ENCODE measurements around the gene RARRES1.

RARRES1 gene

GRCh38 chr3:158765518-158766205 lies 33.4 kb upstream of the RARRES1 start:
- no peak for DNase-seq (ENCODE audit: low spot score)

DNA sequence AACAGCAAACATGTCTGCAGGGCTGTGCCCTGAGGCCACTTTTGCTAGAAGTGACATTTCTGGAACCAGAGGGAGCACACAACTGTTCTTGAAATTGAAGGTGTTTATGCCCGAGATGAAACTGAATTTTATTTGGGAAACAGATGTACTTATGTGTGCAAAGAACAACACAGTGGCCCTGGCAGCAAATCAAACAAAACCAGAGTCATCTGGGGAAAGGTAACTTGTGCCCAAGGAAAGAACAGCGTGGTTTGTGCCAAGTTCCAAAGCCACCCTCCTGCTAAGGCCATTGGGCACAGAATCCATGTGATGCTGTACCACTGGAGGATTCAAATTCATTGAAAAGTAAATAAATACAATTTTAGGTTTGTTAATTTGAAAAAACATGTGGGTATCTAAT lies 31.2 kb upstream of the RARRES1 start:
- DNase-seq (ENCODE audit: low spot score) = no peak

DNA sequence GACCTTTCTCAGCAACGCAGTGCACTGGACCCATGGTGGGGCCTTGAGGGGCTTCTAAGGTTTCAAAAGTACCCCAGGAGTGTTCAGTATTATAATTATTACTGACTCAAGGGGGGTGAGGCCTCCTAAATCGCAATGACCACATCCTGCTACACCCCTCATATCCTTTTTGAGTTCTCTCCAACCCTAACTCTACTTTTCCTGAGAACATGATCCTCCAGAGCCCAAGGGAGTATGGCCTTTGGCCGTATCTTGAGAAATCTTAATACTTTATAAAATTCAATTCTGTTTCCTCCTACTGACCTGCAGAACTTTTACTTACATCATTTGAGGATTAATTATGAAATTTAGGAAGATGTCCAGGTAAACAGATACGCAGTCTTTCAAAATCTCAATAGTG lies 30.4 kb upstream of the RARRES1 start:
- no peak for DNase-seq (ENCODE audit: low spot score)

DNA sequence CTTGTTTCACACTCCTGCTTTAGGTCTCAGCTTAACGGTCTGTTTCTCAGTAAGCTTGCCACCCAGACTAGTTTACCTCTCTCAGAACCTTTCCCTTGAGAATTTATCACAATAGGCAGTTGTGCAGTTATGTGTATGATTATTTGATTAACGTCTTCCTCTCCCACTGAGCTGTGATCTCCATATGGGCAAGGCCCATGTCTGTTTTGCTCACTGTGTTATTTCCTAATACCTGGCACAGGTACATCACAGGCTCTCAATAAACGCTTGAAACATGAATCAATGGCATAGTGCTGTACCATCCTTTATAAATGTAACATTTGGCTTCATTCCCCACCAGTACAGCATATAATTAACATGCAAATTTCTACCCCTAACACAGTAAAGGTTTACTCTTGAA lies 29.1 kb upstream of the RARRES1 start:
- DNase-seq (ENCODE audit: low spot score) = no peak

DNA sequence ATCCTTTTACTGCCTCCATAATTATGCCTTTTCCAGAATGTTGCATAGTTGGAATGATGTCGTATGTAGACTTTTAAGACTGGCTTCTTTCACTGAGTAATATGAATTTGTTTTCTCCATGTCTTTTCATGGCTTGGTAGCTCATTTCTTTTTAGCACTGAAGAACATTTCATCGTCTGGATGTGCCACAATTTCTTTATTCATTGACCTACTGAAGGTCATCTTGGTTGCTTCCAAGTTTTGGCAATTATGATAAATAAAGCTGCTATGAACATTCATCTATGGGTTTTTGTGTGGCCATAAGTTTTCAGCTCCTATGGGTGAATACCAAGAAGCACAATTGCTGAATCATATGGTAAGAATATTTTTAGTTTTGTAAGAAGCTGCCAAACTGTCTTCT lies 23.2 kb upstream of the RARRES1 start:
- no peak for DNase-seq (ENCODE audit: low spot score)

GRCh38 chr3:158753854-158754253 lies 21.6 kb upstream of the RARRES1 start:
- DNase-seq (ENCODE audit: low spot score) = no peak

DNA sequence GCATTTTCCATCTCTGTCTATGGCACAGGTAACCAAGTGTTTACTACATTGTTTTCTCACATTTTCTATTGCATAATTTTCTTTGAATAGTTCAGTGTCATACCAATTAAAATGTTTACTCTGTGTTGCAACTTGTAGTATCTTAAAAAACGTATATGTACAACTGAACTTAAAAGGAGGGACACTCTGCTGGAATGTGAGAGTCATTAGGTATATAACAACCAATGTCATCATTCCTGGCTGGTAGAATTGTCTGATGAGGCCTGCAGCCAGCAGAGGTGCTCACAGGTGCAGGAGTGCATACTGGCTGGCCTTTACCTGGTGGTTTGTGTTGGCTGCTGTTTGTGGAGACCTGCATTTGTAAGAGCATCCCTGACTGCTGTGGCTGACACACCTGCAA lies 19.1 kb upstream of the RARRES1 start:
- no peak for DNase-seq (ENCODE audit: low spot score)

GRCh38 chr3:158750016-158750415 lies 17.8 kb upstream of the RARRES1 start:
- no peak for DNase-seq (ENCODE audit: low spot score)

GRCh38 chr3:158749526-158749925 lies 17.3 kb upstream of the RARRES1 start:
- DNase-seq (ENCODE audit: low spot score) = no peak

DNA sequence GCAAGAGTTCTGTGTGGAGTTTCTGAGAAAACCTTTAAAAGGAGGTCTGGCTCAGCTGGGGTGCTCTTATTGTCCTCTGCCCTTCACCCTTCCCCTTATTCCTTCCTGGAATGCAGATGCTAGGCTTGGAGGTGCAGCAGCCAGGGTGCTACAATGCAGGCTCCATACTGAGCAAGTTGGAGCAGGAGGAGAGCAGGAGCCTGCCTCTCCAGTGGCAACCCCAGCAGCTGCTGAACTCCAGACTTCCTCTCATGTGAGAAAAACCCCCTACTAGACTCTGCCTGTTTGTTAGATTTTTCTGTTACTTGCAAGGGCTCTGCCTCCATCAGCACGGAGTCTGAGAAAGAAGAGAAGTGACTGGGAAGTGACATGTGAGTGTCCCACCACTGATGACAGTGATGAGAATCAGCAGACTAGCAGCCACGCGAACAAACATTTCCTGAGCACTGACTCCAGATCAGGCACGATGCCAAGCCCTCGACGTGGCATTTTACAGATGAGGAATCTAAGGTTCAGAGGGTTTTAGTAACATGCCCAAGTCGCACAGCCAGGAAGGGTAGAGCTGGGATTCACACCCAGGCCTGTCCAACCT lies 16.1 kb upstream of the RARRES1 start:
- no peak for DNase-seq (ENCODE audit: low spot score)

DNA sequence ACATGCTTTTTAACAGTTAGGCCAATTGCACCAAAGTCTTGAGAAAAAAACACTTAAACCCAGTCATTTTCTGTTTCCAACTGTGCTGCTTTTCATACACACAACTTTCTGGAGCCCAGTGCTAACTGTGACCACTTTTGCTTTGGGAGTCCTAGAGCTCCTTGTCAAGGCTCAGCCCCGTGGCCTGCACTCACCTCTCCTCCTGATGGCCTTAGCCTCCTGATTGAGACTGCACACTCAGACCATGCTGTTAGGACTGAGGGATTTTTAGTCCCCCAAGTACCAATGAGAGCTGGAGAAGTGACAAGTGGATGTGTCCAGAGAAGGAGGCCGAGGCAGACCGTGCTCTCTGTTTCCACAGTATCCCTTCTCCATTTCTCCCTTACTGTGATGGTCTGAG lies 15.2 kb upstream of the RARRES1 start:
- DNase-seq (ENCODE audit: low spot score) = no peak

DNA sequence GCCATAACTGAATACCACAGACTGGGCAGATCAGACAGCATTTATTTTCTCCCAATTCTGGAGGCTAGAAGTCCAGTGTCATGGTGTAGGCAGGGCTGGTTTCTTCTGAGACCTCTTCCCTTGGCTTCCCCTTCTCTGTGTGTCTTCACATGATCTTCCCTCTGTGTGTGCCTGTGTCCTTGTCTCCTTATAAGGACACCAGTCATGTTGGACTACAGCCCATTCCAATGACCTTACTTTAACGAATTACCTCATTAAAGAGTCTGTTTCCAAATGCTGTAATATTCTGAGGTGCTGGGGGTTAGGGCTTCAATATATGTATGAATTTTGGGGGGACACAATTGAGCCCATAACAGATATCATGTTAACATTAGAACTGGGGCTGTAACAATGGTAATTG lies 13.3 kb upstream of the RARRES1 start:
- DNase-seq (ENCODE audit: low spot score) = no peak

DNA sequence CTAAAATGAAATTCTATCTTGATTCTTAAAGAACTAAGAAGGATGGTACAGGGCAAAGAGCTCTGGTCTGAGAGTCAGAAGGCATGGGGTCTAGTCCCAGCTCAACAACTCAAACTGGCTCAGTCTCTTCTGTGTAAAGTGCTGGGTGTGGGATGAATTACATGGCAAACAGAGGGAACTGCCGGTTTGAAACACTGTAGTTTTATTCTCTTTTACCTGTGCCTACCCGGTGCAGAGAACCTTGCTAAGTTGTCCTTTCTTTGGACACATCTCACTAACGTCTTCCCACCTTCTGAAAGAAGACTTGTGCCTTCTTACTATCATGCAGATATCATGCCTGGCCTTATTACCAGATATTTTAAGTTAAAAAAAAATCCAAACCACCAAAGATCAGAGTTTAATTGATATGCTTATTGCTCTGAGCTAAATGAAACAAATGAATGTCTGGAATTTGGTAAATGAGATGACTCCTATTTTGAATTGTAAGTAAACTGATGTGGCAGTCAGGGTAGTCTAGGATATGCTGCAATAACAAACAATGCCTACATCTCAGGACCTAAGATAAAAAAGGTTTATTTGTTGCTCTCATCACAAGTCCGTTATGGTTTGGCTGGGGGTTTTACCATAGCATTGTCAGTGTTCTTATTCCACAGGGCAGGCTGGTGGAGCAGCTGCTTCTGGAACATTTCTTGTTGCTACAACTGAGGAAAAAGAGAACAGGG lies 12.5 kb upstream of the RARRES1 start:
- no peak for DNase-seq (ENCODE audit: low spot score)

DNA sequence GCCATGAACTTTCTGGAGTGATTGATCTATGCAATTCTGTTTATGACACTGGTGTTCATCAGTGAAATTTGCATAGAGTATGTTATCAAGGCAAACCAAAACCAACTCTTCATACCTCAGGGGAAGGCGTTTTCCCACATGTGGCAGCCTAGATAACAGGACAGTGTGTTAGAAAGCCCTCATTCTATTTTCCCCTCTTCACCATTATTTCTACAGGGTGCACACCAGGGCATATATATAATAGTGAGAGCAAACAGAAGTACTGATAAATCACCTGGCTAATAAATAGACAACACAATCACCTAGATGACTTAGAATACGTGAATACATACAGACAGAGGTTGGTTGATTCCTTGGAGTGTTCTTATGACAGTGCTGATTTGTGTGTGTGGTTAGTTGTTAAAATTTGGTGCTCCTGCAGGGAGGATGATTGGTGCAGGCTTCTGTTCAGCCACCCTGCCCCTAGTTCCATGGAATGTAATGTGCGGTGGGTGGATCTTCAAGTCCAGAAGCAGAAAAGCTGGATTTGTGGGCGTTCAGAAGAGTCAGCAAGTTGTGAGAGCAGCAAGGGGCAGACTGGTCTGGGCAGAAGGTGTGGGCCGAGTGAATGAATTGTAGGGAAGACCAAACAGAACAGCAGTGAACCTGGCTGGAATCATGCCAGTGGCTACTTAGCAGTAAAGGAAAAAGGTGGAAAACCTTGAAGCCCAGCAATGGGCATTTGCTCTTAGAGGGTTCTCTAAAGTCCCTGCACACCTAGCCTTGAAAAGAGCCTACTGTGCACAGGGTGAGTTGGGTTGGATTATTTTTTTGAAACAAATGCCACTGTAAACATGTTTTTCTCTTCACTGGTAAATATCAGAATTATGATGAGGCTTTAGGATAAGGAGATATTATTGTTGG lies 11.7 kb upstream of the RARRES1 start:
- no peak for DNase-seq (ENCODE audit: low spot score)

- DNase-seq (ENCODE audit: low spot score) = peak; percentile 15
Observed at GRCh38 chr3:158742871-158743663, 10.8 kb upstream of the RARRES1 start.

DNA sequence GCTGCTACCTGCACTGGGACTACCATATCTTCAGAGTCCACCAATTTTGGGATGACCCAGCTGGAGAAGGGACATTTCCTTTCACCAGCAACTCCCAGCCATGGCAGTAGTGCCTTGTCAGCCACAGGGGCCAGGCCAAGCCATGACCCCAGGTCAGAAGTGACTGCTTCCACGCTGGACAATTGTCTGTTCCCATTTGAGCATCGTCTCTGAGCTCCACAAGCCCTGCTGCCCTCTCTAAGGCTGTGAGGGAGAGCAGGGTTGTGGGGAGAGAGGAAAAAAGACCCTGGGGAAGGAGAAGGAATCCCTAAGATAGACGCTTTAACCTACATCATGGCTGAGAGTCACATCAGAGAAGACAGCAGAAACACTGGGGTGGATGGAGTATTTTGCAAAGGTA lies 7.4 kb upstream of the RARRES1 start:
- DNase-seq (ENCODE audit: low spot score) = no peak

DNA sequence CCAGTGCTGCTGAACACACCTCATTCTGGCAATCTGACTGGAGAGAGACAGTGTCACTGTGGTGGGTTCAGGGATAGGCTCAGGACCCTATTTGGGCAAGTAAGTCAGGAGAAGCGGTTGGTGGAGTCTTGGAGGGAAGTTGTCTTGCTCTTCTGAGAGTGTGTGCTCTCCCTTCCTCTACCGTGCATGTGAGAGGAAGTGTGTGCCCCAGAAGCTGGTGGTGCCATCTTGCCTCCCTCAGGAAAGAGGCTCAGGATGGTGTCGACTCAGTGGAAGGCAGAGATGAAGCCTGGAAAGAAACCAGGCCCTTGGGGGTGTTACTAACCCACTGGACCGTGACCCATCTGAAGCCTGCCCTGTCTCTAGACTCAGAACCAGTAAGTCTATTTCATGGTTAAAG lies 6.8 kb upstream of the RARRES1 start:
- DNase-seq (ENCODE audit: low spot score) = no peak

- DNase-seq (ENCODE audit: low spot score) = no peak
Observed at GRCh38 chr3:158738653-158739052, 6.4 kb upstream of the RARRES1 start.

DNA sequence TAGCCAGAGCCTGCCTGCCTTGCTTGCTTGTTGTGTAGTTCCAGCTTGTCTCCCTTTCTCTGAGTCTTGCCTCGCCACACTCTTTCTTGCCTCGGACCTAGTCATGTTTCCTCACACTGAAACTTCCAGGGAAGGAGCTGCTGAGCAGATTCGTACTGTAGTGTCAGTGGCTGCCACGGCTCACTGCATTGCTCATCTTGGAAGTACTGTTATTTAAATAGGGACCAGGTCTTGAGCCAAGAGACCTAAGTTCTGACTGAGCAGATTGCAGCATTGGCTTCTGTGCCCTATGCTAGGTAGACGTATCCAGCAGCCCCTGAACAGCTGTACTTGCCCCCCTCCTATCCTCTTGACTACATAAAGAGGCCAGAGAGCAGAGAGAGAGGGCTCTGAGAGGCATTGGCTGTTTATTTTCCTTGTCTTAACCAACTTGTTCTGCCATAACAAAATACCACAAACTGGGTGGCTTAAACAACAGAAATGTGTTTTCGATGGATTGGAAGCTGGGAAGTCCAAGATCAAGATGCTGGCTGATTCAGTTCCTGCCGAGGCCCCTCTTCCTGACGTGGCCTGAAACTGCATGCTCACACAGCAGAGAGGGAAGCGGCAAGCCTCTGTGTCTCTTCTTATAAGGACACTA lies 5.8 kb upstream of the RARRES1 start:
- no peak for DNase-seq (ENCODE audit: low spot score)

- no peak for DNase-seq (ENCODE audit: low spot score)
Observed at GRCh38 chr3:158737410-158737809, 5.2 kb upstream of the RARRES1 start.

Measured in AG08395 (cell line).